HG03060 (cell line): ENCODE measurements around the gene HUNK.
"Not testable (repeated sequence)": the region's sequence is repeated elsewhere in the genome, so short reads cannot be mapped to it uniquely, and the experiment has no call there.

ENCODE experiments used
- ATAC-seq: cut with Tn5 transposase; IDR thresholded peaks from one replicate; pipeline ENCODE4 v1.9.1; 2021; ENCODE audit warnings: low read depth, moderate number of reproducible peaks; ENCODE audit not compliant: unreplicated experiment

The HUNK gene

DNA sequence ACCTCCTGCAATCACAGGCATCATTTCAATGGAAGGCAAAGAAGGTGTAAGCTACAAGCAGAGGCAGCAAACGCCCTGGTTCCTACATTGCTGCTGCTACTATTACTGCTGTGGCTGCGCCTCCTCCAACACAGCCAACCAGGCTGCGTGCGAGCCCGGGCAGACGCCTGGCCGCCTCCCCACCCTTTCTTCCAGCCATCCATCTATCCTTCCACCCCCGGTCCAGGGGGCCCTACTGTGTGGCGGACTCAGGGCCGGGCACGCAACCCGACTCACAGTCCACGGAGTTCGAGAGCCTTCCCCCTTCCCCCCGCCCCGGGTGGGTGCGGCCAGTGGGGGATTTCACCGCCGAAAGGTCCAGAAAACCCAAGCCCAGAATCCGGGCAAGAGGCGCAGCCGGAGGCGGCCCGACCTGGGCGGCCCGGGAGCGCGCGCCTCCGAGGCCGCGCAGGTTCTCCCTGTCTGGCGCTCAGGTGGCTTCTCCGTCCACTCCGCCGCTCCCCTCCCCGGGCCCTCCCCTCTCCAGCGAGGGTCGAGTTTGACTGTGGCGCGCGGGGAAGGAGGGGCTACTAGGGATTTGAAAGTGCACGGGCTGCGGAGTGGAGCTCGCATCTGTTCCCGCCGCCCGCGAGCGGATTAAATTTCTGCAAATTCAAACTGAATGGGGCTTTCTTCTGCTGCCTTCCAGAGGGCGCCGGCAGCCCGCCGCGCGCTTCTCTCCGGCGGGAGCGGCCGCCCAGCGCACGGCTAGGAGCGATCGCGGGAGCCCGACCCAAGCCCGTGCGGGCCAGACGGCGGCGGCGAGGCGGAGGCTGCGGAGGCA lies at the start of gene HUNK:
HUNK (plus strand) TSS at position 569 of the 823 bp plus-strand sequence. CDS start 655 bp downstream, outside the sequence.
- ATAC-seq, result no peak

DNA sequence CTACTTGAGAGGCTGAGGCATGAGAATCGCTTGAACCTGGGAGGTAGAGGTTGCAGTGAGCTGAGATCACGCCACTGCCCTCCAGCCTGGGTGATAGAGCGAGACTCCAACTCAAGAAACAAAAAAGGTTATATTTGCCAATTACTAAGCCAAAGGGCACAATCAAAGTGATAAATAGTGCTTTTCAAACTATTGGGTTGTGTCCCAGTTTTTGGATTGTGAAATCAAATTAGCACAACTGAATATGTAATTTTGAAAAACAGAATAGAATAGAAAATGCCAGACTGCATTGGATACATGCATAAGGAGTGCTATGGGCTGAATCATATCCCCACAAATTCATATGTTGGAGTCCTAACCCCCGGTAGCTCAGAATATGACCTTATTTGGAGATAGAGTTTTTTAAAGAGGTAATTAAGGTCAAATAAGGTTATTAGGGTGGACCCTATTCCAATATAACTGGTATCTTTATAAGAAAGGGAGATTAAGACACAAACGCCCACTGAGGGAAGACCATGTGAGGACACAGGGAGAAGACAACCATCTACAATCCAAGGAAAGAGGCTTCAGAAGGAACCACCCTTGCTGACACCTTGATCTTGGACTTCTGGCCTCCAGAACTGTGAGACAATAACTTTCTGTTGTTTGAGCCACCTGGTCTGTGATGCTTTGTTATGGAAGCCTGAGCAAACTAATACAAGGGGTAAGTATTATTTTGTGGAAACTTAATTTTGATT lies 42.9 kb upstream of the HUNK start:
- no peak for ATAC-seq

DNA sequence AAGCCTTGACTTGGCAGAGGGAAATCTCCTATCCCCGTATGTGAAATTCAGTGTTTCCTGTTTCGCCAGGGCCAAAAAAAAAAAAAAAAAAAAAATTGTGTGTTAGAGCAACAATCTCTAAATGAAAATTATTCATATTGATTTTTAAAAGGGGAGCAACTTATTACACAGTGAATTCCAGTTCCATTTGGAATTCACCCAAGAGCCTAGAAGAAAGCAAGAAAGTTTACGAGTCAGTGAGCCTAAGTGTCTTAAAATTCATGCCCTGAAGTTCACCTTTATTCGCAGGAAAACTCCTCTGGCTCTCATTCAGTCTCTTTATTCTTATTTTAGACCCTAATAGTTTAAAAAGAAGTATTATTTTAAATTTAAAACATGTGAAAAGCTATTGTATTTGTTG lies 42.1 kb upstream of the HUNK start:
- ATAC-seq, result no peak

DNA sequence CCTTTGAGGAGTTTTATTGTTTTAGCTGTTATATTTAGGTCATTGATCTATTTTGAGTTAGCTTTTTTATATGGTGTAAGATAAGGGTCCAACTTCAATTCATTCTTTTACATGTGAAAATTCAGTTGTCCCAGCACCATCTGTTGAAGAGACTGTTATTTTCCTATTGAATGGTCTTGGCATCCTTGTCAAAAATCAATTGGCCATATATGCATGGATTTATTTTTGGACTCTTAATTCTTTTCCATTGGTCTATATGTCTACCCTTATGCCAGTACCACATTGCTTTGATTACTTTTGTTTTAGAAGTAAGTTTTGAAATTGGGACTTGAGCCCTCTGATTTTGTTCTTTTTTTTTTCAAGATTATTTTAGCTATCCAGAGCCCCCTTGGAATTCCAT lies 35.8 kb upstream of the HUNK start:
- no peak for ATAC-seq

DNA sequence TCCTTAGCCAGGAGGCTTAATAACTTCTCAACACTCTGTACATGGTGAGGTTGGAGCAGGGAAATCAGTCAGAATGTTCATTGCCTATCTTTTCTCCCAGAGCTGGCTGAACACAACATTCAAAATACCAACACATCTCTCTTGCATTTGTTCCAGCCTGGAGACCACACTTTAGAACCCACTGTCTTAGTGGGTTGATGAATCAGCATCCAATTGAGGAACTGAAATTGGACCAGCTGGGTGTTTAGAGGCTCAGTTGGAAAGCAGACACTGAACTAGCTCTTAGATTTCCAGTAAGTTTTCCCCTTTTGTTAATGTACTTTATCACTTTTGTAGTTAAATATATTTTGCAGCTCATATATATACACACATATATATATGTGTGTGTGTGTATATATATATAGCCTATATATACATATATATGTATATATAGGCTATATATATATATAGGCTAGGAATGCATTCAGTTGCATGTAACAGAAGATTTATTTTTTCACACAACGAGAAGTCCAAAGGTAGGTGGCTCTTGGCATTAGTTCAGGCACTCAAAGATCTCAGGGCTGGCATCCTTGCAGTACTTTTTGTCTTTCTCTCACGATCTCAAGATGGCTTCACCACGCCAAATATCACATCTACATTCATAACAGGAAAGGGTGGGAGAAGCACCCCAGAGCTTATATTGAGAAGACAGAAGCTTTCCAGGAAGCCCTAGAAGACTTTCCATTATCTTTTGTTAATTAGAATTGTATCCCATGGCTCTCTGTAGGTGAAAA lies 35.0 kb upstream of the HUNK start:
- ATAC-seq, result no peak

DNA sequence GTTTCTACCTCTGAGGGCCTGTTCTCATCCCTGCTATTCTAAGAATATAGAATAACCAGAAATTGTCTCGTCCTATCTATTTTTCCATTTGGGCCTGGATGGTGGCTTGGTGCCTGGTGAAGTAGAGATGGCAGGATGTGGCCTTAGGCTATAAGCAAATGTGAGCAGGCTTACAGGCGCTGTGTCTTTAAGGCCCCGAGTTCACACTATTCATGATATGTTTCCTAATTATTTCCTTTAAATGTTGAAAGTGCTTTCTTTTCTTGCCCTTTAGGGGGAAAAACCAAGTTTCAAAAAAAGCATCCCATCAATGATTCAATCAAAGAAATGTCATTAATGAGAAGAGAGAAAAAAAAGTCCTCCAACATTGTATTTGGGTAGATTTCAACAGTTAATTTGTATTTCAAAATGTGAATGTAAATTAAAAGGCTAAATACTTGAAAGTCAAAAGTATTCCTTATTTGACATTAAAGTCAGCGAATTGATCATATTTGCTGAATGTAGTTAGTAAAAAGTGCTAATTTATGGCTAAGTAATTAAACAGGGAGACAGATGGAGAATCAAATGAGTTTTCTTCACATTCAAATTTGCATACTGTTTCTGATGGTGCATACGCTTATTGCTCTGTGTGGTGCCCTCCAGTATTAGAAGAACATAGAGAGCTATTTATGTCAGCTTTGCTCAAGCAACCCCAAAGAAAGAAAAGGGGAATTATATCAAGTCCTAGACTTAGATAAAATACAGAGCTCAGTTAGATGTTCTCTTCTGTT lies 34.0 kb upstream of the HUNK start:
- ATAC-seq, result no peak

DNA sequence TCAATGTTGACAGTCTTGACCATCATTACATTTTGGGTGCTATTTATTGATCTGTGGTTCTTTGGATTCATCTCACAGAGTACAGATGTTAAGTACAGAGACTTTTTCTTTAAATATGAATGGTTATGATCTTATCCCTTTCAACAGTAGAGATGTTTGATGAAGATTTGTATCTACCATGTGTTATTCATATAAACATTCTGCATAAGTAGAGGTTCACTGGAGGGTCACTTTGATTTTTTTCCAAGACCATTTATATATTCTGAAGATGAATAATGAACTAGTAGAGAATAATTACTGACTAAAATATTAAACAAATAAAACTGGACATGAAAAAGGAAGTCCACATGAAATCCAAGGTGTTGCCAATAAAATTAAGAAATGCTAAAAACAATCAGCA lies 28.6 kb upstream of the HUNK start:
- no peak for ATAC-seq

DNA sequence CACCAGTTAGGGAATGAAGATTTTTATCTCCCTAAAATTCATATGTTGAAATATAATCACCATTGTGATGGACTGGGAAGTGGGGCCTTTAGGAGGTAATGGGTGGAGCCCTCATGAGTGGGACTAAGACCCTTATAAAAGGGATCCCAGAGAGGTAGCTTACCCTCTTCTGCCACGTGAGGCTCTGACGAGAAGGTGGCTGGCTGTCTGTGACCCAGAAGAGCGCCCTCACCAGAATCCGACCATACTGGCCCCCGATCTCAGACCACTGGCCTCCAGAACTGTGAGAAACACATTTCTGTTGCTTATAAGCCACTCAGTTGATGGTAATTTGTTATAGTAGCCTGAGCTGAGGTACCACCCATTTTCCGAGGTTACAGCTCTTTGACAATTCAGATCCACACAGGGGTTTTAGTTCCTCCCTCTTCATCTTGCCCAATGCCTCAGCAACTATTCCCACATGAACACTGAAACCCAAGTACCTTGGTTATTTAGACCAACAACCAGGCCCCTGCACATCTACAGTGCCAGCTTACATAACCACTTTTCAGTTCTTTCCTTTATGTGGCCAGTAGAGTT lies 27.6 kb upstream of the HUNK start:
- no peak for ATAC-seq

DNA sequence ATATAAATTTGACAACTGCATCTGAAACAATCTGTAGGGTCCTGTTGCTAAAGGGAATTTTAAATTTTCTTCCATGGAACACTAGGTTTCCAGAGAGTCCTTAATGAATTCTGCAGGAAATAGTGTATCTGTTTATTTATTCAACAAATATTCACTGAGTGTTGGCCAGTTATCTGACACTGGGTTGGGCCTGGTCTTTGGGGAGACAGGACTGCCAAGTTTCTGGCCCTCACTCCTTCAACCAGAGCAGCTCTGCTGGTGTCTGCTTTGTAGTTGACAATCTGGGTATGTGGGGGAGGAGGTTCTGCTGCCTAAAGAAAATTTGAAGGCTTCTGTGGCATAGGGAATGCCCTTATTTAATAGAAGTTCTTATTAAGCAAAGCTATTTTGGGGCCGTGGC lies 26.1 kb upstream of the HUNK start:
- ATAC-seq, result no peak

DNA sequence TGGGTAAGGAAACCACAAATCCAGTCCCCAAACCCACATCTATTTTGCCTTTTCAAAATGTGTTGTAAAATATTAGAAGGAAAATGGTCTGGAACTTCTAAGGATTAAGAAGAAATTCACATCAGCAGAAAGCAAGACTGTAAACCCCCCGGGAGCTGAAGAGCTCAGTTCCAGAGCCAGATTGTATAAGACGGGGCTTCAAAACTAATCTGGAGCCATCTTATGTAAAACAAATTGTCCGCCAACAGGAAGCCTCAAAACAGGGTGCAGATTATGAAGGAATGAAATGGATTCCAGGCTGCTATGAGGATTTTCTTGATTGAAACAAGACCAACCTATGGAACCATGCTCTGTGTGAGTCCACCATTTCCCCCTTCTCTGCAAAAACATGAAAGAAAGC lies 25.1 kb upstream of the HUNK start:
- no peak for ATAC-seq

DNA sequence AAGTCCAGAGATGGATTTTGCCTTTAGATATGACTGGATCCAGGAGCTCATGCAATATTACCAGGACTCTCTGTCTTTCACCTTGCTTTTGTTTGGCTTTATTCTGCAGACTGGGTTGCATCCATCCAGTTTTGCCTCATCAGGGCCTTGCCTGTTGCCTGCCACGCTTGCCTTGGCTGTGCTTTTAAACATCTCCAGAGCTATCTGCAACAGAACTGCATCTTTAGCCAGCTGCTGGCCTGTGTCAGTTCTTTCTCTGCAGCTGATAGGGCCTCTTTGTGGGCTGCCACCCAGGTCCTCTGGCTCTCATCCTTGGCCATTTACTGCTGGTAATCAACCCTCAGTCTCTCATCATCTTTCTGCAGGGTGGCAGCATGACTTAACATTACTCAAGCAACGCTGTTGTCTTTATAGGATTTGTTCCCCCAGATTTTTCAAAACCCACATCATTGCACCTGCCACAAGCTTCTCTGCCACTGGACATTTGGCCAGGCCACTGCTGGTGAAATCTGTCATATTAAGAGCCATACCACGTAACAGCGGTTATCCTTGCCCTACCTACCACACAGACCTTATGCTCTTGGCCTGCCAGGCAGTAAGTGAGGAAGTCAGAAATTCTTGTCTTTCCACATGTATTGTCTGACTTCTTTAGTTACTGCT lies 24.4 kb upstream of the HUNK start:
- no peak for ATAC-seq

DNA sequence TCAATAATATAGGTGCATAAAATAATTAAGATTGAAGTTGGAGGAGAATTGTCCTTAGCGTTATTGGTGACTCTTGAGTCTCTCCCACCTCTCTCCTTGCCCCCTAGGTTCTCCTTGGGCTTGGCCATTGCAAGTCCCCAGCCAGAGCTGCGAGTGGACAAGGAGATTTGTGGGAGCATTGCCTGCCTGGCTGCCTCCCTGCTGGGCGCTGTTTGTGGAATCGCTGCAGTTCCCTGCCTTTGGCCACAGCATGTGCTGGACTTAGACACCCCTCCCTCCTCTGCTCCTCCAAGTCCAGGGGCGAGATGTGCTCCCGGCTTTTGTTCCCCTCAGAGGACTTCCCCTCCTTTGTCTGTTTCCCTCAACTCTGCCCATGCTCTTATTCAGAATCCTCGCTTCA lies 21.9 kb upstream of the HUNK start:
- ATAC-seq, result no peak

DNA sequence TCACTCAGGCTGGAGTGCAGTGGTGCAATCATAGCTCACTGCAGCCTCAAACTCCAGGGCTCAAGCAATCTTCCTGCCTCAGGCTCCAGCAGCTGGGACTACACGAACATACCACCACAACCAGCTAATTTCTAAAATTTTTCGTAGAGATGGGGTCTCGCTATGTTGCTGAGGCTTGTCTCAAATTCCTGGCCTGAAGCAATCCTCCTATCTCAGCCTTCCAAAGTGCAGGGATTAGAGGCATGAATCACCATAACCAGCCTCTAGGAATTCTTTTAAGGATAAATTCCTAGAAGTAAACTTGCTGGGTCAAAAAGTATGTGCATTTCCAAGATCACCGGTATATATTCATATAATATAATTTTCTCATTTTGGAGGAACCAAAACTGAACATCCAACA lies 17.6 kb upstream of the HUNK start:
- ATAC-seq, result no peak

DNA sequence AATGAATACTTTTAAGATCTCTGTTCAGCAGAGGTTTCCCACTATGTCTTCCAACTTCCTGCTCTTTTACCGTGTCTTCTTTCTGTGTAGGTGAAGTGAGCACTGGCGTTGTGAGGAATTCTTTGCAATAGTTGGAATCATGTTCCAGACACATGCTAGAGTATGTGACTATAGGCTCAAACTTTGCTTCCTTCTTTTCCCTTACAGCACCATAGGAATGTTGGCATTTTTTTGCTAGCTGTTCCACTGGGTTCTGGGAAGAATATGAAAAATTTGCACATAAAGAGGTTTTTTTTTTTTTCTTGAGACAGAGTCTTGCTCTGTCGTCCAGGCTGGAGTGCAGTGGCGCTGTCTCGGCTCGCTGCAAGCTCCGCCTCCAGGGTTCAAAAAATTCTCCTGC lies 15.7 kb upstream of the HUNK start:
- ATAC-seq, result no peak

DNA sequence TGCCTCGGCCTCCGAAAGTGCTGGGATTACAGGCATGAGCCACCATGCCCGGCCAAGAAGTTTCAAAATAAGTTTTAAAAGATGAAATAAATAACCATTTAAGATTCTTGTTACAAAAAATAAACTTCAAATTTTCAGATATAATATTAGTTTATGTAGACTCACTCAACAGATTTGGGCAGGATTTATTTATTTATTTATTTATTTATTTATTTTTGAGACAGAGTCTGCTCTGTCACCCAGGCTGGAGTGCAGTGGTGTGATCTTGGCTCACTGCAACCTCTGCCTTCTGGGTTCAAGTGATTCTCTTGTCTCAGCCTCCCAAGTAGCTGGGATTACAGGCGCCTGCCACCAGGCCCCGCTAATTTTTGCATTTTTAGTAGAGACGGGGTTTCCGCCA lies 15.2 kb upstream of the HUNK start:
- not testable (repeated sequence) for ATAC-seq

DNA sequence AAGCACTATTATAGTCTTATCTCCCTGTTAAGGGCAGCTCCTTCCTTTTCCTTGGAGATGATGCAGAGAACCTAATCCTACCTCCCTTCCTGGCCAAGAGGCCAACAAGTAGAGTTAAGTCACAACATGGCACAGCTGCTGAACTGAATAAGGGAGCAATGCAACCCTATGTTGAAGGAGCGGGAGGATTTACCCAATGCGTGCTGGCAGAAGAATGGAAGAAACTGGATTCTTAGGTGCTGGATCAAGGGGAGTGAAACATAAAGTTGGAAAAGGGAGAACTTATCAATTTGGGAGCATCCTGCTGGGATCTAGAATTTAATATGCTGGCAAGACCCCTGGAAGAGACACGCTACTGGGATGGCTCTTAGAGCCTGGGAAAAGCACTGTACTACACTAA lies 12.0 kb upstream of the HUNK start:
- no peak for ATAC-seq

DNA sequence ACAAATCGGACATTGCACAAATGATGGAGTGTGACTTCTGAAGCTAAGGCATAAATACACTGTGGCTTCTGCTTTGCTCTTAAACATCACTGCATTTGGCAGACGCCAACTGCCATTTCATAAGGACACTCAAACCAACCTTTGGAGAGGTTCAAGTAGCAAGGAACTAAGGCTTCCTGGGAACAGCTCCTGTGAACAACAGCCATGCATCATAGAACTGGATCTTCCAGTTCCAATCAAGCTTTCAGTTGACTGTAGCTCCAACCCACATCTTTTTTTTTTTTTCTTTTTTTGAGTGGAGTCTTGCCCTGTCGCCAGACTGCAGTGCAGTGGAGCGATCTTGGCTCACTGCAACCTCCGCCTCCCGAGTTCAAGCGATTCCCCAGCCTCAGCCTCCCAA lies 10.7 kb upstream of the HUNK start:
- ATAC-seq, result no peak

DNA sequence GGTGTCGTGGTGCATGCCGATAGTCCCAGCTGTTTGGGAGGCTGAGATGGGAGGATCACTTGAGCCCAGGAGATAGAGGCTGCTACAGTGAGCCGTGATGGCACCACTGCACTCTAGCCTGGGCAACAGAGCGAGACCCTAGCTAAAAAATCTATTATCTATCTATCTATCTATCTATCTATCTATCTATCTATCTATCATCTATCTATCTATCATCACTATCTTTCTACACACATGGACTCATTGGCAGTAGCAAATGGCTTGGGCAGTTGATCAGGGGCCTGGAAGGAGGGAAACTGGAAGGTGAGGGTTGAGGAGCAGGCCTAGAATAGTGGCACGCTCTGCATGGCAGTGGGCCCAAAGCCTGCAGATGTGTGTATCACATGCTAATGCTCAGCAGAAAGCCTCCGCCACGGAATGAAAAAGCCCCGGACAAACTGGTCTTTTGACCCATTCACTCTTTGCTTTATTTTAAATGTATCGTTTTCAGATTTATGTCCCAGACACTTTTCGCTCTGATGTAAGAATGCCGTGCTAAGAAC lies 7.3 kb upstream of the HUNK start:
- ATAC-seq, result no peak

DNA sequence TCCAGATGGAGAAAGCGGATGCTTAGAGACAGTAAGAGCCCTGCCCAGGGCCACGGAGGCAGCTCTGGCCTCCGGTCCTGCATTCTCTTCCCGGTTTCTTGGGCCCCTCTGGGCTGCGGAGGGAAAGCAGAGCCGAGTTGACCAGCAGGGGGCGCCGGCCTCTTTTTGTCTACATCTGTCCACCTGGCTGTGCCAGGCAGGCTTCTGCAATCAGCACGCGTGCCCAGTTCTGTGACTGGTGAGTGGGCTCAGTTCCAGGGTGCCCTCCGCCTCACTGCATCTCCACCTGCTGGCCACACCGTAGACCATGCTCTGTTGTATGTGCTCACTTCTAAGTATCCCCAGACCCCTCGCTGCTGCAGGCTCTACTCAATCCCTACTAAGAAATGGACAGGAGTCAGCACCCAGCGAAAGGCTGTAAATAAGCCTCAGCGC lies 6.7 kb upstream of the HUNK start:
- ATAC-seq, result no peak
